HL-60 (cell line): ENCODE data around the gene COPG1.

Experiments used
- POLR2AphosphoS5 ChIP-seq: IDR thresholded peaks from 2 replicates; pipeline ENCODE4 v1.6.1; 2012; ENCODE audit warnings: low read depth
- REST ChIP-seq: IDR thresholded peaks from 2 replicates; pipeline ENCODE4 v1.6.1; 2012; ENCODE audit warnings: low read depth; ENCODE audit not compliant: insufficient replicate concordance
- SPI1 ChIP-seq: IDR thresholded peaks from 2 replicates; pipeline ENCODE4 v1.6.1; 2012; ENCODE audit warnings: low read depth, mild to moderate bottlenecking, borderline replicate concordance
- TF ChIP-seq, protein P1 (sequence below): IDR thresholded peaks from one replicate; pipeline ENCODE4 v1.5.1; 2011; ENCODE audit warnings: low read length, control low read depth, inconsistent platforms; ENCODE audit not compliant: insufficient read depth

DNA sequence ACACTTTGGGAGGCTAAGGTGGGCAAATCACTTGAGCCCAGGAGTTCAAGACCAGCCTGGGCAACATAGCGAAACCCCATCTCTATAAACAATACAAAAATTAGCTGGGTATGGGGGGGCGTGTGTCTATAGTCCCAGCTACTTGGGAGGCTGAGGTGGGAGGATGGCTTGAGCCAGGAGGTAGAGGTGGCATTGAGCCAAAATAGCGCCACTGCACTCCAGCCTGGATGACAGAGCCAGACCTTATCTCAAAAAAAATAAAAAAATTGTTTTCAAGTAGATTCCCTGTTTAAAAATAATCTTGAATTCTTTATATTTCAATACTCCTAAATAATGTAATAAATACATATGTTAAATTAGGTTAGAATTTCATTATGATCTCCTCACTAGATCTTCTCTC lies 39.0 kb downstream of the COPG1 start:
- TF ChIP-seq, protein P1, sequence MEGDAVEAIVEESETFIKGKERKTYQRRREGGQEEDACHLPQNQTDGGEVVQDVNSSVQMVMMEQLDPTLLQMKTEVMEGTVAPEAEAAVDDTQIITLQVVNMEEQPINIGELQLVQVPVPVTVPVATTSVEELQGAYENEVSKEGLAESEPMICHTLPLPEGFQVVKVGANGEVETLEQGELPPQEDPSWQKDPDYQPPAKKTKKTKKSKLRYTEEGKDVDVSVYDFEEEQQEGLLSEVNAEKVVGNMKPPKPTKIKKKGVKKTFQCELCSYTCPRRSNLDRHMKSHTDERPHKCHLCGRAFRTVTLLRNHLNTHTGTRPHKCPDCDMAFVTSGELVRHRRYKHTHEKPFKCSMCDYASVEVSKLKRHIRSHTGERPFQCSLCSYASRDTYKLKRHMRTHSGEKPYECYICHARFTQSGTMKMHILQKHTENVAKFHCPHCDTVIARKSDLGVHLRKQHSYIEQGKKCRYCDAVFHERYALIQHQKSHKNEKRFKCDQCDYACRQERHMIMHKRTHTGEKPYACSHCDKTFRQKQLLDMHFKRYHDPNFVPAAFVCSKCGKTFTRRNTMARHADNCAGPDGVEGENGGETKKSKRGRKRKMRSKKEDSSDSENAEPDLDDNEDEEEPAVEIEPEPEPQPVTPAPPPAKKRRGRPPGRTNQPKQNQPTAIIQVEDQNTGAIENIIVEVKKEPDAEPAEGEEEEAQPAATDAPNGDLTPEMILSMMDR, result no peak
- TF ChIP-seq POLR2AphosphoS5 (no peak), SPI1 (no peak), REST (no peak)
